ENCODE data around the gene ASTN2. TPM values are rescaled to one million over a fixed set of nuclear protein-coding genes. Genes with fewer than 3 reads are reported as not detected.

ASTN2 gene
- polyA plus RNA-seq, 2 of the 4 experiments (the other 2 are of a cell fraction) = 5.8 to 11.6 TPM

DNA sequence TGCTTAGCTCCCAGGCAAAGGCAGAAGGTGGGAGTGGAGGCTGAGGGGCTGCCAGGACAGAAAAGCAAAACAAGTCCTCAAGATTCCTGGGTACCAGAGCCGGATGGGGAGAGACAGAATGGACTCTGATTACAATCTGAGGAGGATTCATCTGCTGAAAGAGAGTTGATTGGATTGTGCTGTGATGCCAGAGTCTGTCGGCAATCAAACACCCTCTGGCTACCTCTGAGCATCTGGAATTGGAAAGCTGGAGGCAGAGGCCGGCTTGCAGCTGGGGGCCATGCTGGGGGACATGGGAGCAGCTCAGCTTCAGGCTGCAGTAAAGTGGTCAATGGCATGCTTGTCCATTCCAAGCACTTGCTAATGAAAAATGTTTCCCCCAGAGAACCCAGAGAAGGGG lies 59.3 kb downstream of the ASTN2 start:
- Histone ChIP-seq H3K27ac (no peak overlapping the region), H3K4me1 (no peaks in the 10 kb centered on the region), H3K4me3 (no peak overlapping the region), H3K4me2 (no peak overlapping the region), H3K9me3 (no peaks in the 10 kb centered on the region)
- no peak for TF ChIP-seq TP53 (CRISPR knock-in tag; IDR thresholded peaks at IDR 0.05)
- no peak for TF ChIP-seq RNF2 (IDR thresholded peaks at IDR 0.05; ENCODE audit: borderline replicate concordance, low read depth)
- TF ChIP-seq KDM5A (IDR thresholded peaks at IDR 0.05) = no peak
- ATAC-seq = no peak
- FAIRE-seq = no peak
- CTCF ChIA-PET = no interaction called here
- 2% methylated on average over 3 of the region's 3 CpGs for WGBS (ENCODE audit: missing lambda C conversion rate)
- POLR2A ChIA-PET = no interaction called here
- DNase-seq (ENCODE audit: low read depth in 1 of 2, low spot score in 1 of 2) = no peak

DNA sequence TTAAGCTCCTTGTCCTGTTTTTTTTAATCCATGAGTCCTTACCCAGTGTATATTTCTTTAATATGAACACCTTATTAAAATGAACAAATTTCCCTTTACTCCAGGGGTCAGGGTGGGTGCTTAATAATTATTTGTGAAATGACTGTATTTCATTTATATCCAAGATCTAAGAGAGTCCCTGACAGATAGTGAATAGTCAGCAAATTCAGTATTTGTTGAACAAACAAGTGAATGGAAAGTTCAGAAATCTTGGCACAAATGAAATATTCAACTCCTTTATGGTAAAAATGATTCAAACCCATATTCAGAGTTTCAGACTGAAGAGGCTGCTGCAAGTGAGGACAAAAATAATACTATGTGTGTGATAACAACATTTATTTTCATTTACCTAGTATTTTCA lies 59.9 kb downstream of the ASTN2 start:
- CTCF ChIA-PET = interaction anchor here (0.9 to 1.4 kb wide), 2 partner anchors 48 to 125 kb away, joined by 3 read pairs; no protein-coding TSS in a partner anchor

DNA sequence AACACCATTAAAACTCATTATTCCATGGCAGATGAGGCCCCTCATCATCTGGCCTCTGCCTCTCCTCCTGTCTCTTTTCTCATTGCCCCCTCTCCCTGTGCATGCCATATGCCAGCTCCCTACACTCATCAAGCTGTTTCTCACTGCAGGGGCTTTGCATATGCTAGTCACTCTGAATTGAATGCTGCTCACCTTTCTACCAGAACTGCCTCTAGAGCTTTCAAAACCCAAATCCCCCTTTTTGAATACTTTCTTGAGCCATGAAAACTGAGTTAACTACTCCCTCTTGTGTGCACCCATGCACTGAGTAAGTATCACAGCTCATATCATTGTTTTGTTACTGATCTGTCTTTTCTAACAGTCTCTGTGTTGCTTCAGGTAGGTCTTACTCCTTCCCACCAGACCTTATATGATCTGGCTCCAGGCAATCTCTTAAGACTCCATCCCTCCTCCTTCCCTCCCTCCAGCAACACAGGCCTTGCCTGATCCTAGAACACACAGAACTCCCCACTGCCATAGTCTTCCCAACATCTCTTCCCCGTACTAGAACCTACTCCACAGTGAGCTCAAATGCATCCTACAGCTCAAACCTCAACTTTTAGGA lies 60.5 kb downstream of the ASTN2 start:
- no peak for ATAC-seq
- DNase-seq (ENCODE audit: low read depth in 1 of 2, low spot score in 1 of 2) = no peak
- no peak overlapping the region for H3K27ac ChIP-seq
- no peaks in the 10 kb centered on the region for H3K4me1 ChIP-seq
- no peak overlapping the region for H3K4me3 ChIP-seq
- H3K4me2 ChIP-seq = no peak overlapping the region
- CTCF ChIA-PET = interaction anchor here (0.9 to 1.4 kb wide), 2 partner anchors 48 to 125 kb away, joined by 3 read pairs; no protein-coding TSS in a partner anchor
- no peak for TF ChIP-seq HOXB5 (CRISPR knock-in tag; IDR thresholded peaks at IDR 0.05)
- no peak for TF ChIP-seq BHLHE40 (IDR thresholded peaks at IDR 0.05; ENCODE audit: low read depth, low read length)
- TF ChIP-seq ZC3H11A (IDR thresholded peaks at IDR 0.05) = no peak
- TF ChIP-seq CHD4 (IDR thresholded peaks at IDR 0.05; ENCODE audit: borderline replicate concordance) = no peak
- TF ChIP-seq CEBPB (IDR thresholded peaks at IDR 0.05) = no peak
- TF ChIP-seq NFE2L2 (conservative IDR thresholded peaks at IDR 0.05; ENCODE audit: low read length) = no peak
- no peak for TF ChIP-seq FOXS1 (CRISPR knock-in tag; IDR thresholded peaks at IDR 0.05)
- no peaks in the 10 kb centered on the region for H3K9me3 ChIP-seq
- FAIRE-seq = no peak
- 0% methylated on average over 1 of the region's 1 CpG for WGBS (ENCODE audit: missing lambda C conversion rate)
- POLR2A ChIA-PET = no interaction called here

More for the DNA sequence above, 59.9 kb downstream of the ASTN2 start:
- FAIRE-seq (no peak), DNase-seq (ENCODE audit: low read depth in 1 of 2, low spot score in 1 of 2) (no peak), ATAC-seq (no peak)
- H3K4me2 ChIP-seq = no peak overlapping the region
- H3K9me3 ChIP-seq = no peaks in the 10 kb centered on the region
- H3K27ac ChIP-seq = no peak overlapping the region
- no peaks in the 10 kb centered on the region for H3K4me1 ChIP-seq
- peak; percentile 65 for TF ChIP-seq MAFK (IDR thresholded peaks at IDR 0.05; ENCODE audit: partially characterized antibody)
- TF ChIP-seq, protein P1, sequence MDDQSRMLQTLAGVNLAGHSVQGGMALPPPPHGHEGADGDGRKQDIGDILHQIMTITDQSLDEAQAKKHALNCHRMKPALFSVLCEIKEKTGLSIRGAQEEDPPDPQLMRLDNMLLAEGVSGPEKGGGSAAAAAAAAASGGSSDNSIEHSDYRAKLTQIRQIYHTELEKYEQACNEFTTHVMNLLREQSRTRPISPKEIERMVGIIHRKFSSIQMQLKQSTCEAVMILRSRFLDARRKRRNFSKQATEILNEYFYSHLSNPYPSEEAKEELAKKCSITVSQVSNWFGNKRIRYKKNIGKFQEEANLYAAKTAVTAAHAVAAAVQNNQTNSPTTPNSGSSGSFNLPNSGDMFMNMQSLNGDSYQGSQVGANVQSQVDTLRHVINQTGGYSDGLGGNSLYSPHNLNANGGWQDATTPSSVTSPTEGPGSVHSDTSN (IDR thresholded peaks at IDR 0.05) = no peak
- no peak overlapping the region for H3K4me3 ChIP-seq
- POLR2A ChIA-PET = no interaction called here

DNA sequence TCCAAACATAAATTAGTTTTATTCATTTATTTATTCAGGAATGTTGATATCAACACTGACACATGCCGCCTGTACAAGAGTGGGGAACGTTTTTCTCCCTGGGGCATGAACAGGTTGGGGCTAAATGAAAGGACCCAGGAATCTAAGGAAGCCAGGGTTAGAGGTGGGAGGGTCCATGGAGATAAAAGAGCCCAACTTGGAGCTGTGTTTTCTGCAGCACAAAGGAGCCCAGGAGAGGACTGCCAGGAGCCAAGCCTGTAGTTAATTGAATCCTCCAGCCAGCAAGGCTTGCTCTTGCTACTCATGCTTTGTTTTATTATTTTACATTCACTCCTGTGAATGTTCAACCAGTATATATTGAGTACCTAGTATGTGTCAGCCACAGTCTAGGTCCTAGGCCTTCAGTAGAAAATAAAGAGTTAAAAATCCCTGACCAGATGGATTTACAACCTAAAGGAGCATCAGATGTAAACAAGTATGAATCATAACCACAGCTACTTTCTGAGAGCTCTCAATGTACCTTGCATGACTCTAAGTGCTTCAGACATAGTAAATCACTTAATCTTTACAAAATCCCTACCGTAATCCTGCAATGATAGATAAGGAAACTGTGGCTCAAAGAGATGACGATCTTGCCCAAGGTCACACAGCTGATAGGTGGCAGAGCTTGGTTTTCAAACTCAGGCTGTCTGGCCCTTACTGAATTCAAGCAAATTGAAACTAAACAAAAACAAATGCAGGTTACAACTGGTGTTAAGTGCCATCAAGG lies 69.8 kb downstream of the ASTN2 start:
- TF ChIP-seq, protein P2, sequence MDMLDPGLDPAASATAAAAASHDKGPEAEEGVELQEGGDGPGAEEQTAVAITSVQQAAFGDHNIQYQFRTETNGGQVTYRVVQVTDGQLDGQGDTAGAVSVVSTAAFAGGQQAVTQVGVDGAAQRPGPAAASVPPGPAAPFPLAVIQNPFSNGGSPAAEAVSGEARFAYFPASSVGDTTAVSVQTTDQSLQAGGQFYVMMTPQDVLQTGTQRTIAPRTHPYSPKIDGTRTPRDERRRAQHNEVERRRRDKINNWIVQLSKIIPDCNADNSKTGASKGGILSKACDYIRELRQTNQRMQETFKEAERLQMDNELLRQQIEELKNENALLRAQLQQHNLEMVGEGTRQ (IDR thresholded peaks at IDR 0.05) = no peak
- TF ChIP-seq RNF2 (IDR thresholded peaks at IDR 0.05; ENCODE audit: borderline replicate concordance, low read depth) (no peak), PHF8 (IDR thresholded peaks at IDR 0.05; ENCODE audit: borderline replicate concordance, low read depth) (no peak), JUNB (IDR thresholded peaks at IDR 0.05) (no peak)
- FAIRE-seq (no peak), ATAC-seq (no peak), DNase-seq (ENCODE audit: low read depth in 1 of 2, low spot score in 1 of 2) (no peak)
- whole genome bisulfite sequencing (ENCODE audit: missing lambda C conversion rate) = 15% methylated on average over 4 of the region's 4 CpGs
- no peak overlapping the region for H3K27ac ChIP-seq
- H3K4me1 ChIP-seq = no peaks in the 10 kb centered on the region
- CTCF ChIA-PET = no interaction called here
- POLR2A ChIA-PET = no interaction called here
- no peaks in the 10 kb centered on the region for H3K9me3 ChIP-seq
- no peak overlapping the region for H3K4me2 ChIP-seq
- H3K4me3 ChIP-seq = no peak overlapping the region
